A673 (cell line): Measurements from ENCODE around the gene PRELP. TPM values are rescaled to one million over a fixed set of nuclear protein-coding genes. Genes with fewer than 3 reads are reported as not detected.

ENCODE experiments used
- BruUV-seq: library from RNA; stranded (reverse); fragments of 400-500 nt; replicated peaks from 2 replicates; lab custom pipeline; 2021; lab: Mats Ljungman, UMichigan
- CTCF ChIA-PET: fragments of 300-600 bp; sonication (Branson Sonifier 250); formaldehyde crosslinking; loops from one replicate; lab custom pipeline; 2022; ENCODE audit warnings: antibody characterized with exemption; lab: Charles Lee
- POLR2A ChIA-PET: fragments of 300-600 bp; sonication (Branson Sonifier 250); formaldehyde crosslinking; loops from one replicate; lab custom pipeline; 2022; ENCODE audit warnings: antibody characterized with exemption; ENCODE audit not compliant: low non-redundant PET; lab: Charles Lee
- DNase-seq: peaks from one replicate; pipeline ENCODE4 v3.0.0-alpha.2; 2015; ENCODE audit warnings: low spot score
- H3K27ac ChIP-seq: fragments of 200-600 bp; sonication (generic); 2 replicates; pipeline ENCODE4 v1.5.1; 2016; ENCODE audit warnings: mixed run types, low read depth, mild to moderate bottlenecking, mixed read lengths, antibody characterized with exemption, low read length; ENCODE audit not compliant: poor library complexity, severe bottlenecking
- H3K27me3 ChIP-seq: fragments of 200-600 bp; sonication (generic); replicated peaks from 2 replicates; pipeline ENCODE4 v1.6.1; 2017; ENCODE audit warnings: mixed run types, low read depth, mild to moderate bottlenecking, mixed read lengths, antibody characterized with exemption, low read length; ENCODE audit not compliant: insufficient read depth, poor library complexity
- H3K36me3 ChIP-seq: fragments of 200-600 bp; sonication (generic); 2 replicates; pipeline ENCODE4 v1.6.1; 2016; ENCODE audit warnings: mixed run types, mild to moderate bottlenecking, mixed read lengths, antibody characterized with exemption, low read length; ENCODE audit not compliant: insufficient read depth, poor library complexity, severe bottlenecking
- H3K4me1 ChIP-seq: fragments of 200-600 bp; sonication (generic); 2 replicates; pipeline ENCODE4 v1.6.1; 2017; ENCODE audit warnings: mixed run types, mild to moderate bottlenecking, mixed read lengths, antibody characterized with exemption, low read length; ENCODE audit not compliant: insufficient read depth, poor library complexity, severe bottlenecking
- H3K4me3 ChIP-seq: fragments of 200-600 bp; sonication (generic); 2 replicates; pipeline ENCODE4 v1.5.1; 2016; ENCODE audit warnings: low read depth, mixed run types, mild to moderate bottlenecking, mixed read lengths, low read length; ENCODE audit not compliant: poor library complexity, severe bottlenecking
- H3K9me3 ChIP-seq: fragments of 200-600 bp; sonication (generic); 2 replicates; pipeline ENCODE4 v1.6.1; 2016; ENCODE audit warnings: mixed run types, low read depth, mild to moderate bottlenecking, mixed read lengths, antibody characterized with exemption, low read length; ENCODE audit not compliant: poor library complexity, severe bottlenecking
- EZH2 ChIP-seq: fragments of 200-600 bp; sonication (generic); IDR thresholded peaks from 2 replicates; pipeline ENCODE4 v1.6.1; 2017; ENCODE audit warnings: borderline replicate concordance, low read depth, mild to moderate bottlenecking, mixed read lengths, antibody characterized with exemption, low read length; ENCODE audit not compliant: poor library complexity, severe bottlenecking
- intact Hi-C: fragments of 100-400 bp; cut with micrococcal nuclease; formaldehyde crosslinking; loops from one replicate; pipeline ENCODE4 v1.10.0; 2022; ENCODE audit not compliant: unreplicated experiment
- total RNA-seq: library from RNA; stranded (reverse); gene quantifications from 2 replicates; pipeline ENCODE4 v1.2.3, GENCODE V29; 2021
- TF ChIP-seq, protein P1 (sequence below): fragments of 300-800, 200-600 bp; sonication (generic); conservative IDR thresholded peaks from 2 replicates; pipeline ENCODE4 v1.5.1; 2017; ENCODE audit warnings: low read depth, mild to moderate bottlenecking, antibody characterized with exemption, low read length, moderate library complexity, mixed read lengths

The PRELP gene
- total RNA-seq, 1 experiment from 2014 or later: not detected

DNA sequence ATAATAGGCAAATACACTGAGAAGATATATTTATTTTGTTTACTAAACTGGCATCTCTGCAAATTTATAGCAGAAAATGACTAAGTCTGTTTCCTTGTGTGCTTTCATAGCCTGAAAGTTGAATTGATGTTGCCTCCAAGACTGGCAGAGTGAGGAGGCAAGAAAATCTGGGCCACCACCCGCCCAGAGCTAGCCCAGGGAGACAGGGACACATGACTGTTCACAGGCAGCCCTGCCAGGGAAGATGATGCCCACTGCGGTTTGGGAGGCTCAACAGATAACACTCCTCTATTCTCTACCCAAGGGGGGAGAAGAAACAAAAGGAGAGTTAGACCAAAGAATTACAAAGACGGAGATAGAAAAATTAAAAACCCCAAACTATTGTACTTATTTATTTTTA is 55.5 kb downstream of the PRELP start:
- CTCF ChIA-PET: no interaction called here
- Histone ChIP-seq H3K36me3 (no peaks in the 10 kb centered on the region), H3K27ac (no peak overlapping the region), H3K4me1 (no peaks in the 10 kb centered on the region), H3K27me3 (no peaks in the 10 kb centered on the region), H3K4me3 (no peak overlapping the region), H3K9me3 (no peaks in the 10 kb centered on the region)
- DNase-seq: no peak
- POLR2A ChIA-PET: no interaction called here
- BruUV-seq: no TSS peak
- TF ChIP-seq, protein P1, sequence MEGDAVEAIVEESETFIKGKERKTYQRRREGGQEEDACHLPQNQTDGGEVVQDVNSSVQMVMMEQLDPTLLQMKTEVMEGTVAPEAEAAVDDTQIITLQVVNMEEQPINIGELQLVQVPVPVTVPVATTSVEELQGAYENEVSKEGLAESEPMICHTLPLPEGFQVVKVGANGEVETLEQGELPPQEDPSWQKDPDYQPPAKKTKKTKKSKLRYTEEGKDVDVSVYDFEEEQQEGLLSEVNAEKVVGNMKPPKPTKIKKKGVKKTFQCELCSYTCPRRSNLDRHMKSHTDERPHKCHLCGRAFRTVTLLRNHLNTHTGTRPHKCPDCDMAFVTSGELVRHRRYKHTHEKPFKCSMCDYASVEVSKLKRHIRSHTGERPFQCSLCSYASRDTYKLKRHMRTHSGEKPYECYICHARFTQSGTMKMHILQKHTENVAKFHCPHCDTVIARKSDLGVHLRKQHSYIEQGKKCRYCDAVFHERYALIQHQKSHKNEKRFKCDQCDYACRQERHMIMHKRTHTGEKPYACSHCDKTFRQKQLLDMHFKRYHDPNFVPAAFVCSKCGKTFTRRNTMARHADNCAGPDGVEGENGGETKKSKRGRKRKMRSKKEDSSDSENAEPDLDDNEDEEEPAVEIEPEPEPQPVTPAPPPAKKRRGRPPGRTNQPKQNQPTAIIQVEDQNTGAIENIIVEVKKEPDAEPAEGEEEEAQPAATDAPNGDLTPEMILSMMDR: no peak
- TF ChIP-seq EZH2: no peak
- intact Hi-C loops: no loop called here

GRCh38 chr1:203534012-203534411 is 58.4 kb downstream of the PRELP start:
- Histone ChIP-seq H3K27me3 (no peaks in the 10 kb centered on the region), H3K9me3 (no peaks in the 10 kb centered on the region), H3K27ac (no peak overlapping the region), H3K36me3 (no peaks in the 10 kb centered on the region), H3K4me1 (no peaks in the 10 kb centered on the region), H3K4me3 (no peak overlapping the region)
- BruUV-seq: no TSS peak
- TF ChIP-seq EZH2: no peak
- TF ChIP-seq, protein P1: no peak
- no peak for DNase-seq
- intact Hi-C loops: no loop called here
- ChIA-PET POLR2A (no interaction called here), CTCF (no interaction called here)

DNA sequence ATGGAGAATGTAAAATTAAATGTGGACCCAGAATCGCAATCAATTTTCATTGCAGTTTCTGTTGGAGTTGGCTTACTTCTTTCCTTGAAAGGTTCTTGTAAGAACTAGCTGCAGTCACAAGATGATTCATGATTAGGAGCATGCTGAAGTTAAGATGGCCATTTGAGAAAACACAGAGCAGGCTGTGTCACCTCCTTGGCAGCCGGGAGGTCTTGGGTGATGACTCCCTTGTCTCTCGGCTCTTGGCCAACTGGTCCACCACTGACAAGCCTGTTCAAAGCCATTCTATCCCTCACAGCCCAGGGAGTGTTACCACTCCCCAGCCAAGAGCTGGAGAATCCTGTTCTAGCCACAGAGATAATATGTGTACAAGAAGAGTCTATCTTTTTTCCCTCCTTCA is 58.9 kb downstream of the PRELP start:
- DNase-seq: no peak
- Histone ChIP-seq H3K27ac (no peak overlapping the region), H3K9me3 (no peaks in the 10 kb centered on the region), H3K27me3 (no peaks in the 10 kb centered on the region), H3K4me1 (no peaks in the 10 kb centered on the region), H3K36me3 (no peaks in the 10 kb centered on the region), H3K4me3 (no peak overlapping the region)
- ChIA-PET POLR2A (no interaction called here), CTCF (no interaction called here)
- no peak for TF ChIP-seq EZH2
- TF ChIP-seq, protein P1: no peak
- no TSS peak for BruUV-seq
- intact Hi-C loops: no loop called here
